ENCODE data around the gene CADPS.

Gene CADPS

DNA sequence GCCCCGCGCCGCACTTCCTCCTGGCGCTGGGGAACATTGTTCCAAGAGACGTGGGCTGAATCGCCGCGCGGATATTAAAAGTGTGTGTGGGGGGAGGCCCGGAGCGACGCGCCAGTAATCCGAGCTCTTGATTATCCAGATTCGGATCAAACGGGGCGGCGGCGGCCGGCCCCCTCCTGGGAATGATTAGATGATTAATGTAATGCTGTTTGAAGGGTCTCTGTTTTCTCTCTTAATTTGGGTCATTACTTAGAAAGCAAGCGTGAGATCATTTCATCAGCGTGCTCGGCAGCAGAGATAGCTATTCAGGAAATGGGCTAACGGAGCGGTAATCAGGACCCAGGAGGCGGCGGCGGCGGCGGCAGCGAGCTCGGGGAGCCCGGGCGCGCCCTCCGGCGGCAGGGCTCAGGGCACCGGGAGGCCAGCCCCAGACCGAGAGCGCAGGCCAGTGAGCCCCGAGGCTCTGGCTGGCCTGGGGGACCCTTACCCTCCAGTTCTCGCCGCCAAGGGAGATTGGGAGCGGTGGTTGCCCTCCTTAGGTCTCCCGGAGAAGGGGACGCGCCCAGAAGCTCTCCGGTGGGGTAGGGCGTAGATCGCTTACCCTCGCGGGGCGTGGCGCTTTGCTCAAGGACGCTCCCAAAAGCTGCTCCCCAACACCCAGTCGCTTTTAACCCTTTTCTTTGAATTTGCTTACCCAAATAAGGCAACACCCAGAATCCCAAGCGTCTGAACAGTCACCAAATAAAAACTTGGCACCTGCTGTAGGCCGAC is 506.3 kb downstream of the CADPS start:
- Histone ChIP-seq H3K4me1 (ENCODE audit: control insufficient read depth, insufficient read depth, low read length, poor library complexity, severe bottlenecking) (peaks cover 5% of the 10 kb centered on the region), H3K4me3 (ENCODE audit: extremely low read depth, insufficient read depth, low read length, poor library complexity, severe bottlenecking) (no peak overlapping the region), H3K9me3 (ENCODE audit: control insufficient read depth, low read length) (no peaks in the 10 kb centered on the region), H3K36me3 (ENCODE audit: control insufficient read depth, insufficient read depth, low read length) (no peaks in the 10 kb centered on the region), H3K27ac (ENCODE audit: low read depth, low read length, severe bottlenecking) (no peak overlapping the region)
- WGBS, 2 experiments (ENCODE audit: insufficient coverage in 2 of 2): 0 to 2% methylated on average over 51 to 53 of the region's 58 CpGs

DNA sequence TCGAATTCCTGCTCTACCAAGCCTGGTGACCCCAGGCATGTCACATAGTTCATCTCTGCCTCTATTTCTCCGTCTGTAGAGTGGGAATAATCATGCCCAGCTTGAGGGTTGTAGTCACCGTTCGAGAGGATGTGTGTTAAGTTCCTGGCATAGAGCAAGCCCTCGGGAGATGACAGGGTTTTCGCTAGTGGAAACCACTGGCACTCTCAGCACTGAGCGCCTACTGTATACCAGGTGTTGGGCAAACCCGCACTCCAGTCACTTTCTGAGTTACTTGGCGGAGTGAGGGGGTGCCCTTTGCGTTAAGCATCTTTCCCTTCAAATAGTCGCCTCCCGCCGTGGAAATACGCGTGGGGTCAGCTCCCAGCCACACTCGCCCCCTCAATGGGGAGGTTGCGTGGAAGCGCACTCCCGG is 506.9 kb downstream of the CADPS start:
- WGBS, 2 experiments (ENCODE audit: insufficient coverage in 2 of 2): 5 to 7% methylated on average over 9 to 17 of the region's 19 CpGs
- H3K4me3 ChIP-seq (ENCODE audit: extremely low read depth, insufficient read depth, low read length, poor library complexity, severe bottlenecking): no peak overlapping the region

DNA sequence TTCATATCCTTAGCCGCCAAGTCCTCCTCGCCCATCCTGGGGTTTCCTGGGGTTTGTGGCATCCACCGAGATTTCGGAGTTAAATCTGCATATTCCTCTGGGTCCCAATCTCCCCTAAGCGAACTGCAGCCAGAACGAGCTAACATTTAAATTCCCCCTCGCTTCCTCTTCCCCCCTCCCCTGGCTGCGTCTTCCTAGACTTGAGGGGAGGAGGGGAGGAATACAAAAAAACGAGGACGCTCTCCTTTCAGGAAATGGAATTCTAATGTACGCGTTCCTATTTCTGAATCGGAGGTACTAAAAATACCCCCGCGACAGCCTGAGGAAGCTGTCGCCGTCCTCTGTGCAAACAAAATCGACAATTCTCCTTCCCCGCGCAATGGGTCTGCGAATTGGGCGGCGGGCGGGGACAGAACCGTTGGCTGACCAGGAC is 507.4 kb downstream of the CADPS start:
- 1 to 2% methylated on average over 14 to 22 of the region's 25 CpGs for WGBS, 2 experiments (ENCODE audit: insufficient coverage in 2 of 2)
- no peaks in the 10 kb centered on the region for H3K36me3 ChIP-seq (ENCODE audit: control insufficient read depth, insufficient read depth, low read length)
- H3K9me3 ChIP-seq (ENCODE audit: control insufficient read depth, low read length): no peaks in the 10 kb centered on the region
- H3K4me1 ChIP-seq (ENCODE audit: control insufficient read depth, insufficient read depth, low read length, poor library complexity, severe bottlenecking): peaks cover 4% of the 10 kb centered on the region
- H3K27ac ChIP-seq (ENCODE audit: low read depth, low read length, severe bottlenecking): no peak overlapping the region
- no peak overlapping the region for H3K4me3 ChIP-seq (ENCODE audit: extremely low read depth, insufficient read depth, low read length, poor library complexity, severe bottlenecking)

More for the DNA sequence above, 506.9 kb downstream of the CADPS start:
- H3K36me3 ChIP-seq (ENCODE audit: control insufficient read depth, insufficient read depth, low read length): no peaks in the 10 kb centered on the region
- H3K9me3 ChIP-seq (ENCODE audit: control insufficient read depth, low read length): no peaks in the 10 kb centered on the region
- H3K4me1 ChIP-seq (ENCODE audit: control insufficient read depth, insufficient read depth, low read length, poor library complexity, severe bottlenecking): peaks cover 5% of the 10 kb centered on the region
- no peak overlapping the region for H3K27ac ChIP-seq (ENCODE audit: low read depth, low read length, severe bottlenecking)

DNA sequence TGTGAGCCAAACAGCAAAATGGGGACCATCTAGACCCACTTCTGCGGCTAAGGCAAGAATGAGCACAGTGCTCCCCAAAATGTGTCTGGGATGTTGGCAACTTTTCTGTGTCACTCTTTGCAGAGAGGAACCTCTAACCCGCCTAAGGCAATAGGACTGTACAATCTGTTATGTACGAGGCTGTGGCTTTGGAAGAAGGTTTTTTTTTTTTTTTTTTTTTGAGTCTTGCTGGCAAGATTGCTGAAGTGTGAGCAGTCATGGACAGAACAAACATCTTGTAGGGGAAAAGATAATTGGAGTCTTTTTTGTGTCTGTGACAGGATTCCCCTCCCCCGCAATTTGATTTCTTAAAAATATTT is 509.1 kb downstream of the CADPS start:
- WGBS, 2 experiments (ENCODE audit: insufficient coverage in 2 of 2): 50 to 66% methylated on average over 2 to 3 of the region's 4 CpGs
- H3K4me1 ChIP-seq (ENCODE audit: control insufficient read depth, insufficient read depth, low read length, poor library complexity, severe bottlenecking): peaks cover under 1% of the 10 kb centered on the region
- no peaks in the 10 kb centered on the region for H3K9me3 ChIP-seq (ENCODE audit: control insufficient read depth, low read length)
- no peaks in the 10 kb centered on the region for H3K36me3 ChIP-seq (ENCODE audit: control insufficient read depth, insufficient read depth, low read length)
- H3K4me3 ChIP-seq (ENCODE audit: extremely low read depth, insufficient read depth, low read length, poor library complexity, severe bottlenecking): no peak overlapping the region
- no peak overlapping the region for H3K27ac ChIP-seq (ENCODE audit: low read depth, low read length, severe bottlenecking)

DNA sequence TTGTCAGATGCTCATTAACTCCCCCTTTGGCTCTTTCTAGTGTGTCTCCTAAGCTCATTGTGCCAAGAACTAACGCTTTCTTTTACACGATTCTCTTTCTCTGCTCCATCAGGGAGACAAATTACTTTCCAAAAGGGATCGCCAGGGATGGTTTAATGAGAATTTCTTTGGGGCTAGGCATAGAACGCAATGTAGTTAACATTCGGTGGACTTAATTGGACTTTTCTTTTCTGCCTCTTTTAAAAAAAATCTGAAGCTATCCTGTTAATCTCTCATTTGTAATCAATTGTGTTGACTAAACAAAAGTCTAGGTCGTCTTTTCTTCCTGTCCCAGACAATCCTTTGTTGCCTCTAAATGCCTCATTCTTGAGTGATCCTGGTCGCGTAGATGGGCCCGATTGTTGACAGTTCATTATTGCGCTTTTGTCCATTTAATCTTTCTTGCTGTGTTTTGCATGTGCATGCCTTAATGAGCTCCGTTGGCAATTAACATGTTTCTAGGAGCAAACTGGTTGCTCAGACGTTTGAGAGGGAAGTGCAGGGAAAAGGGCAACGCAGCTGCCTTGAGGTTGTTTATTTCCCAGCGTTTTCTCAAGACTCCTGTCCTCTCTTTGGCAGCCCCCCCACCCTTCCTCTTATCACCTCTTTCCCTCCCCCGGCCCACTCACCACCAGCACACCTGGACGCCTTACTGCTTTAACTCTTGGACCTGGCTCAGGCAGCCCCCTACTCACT is 509.7 kb downstream of the CADPS start:
- Histone ChIP-seq H3K4me3 (ENCODE audit: extremely low read depth, insufficient read depth, low read length, poor library complexity, severe bottlenecking) (no peak overlapping the region), H3K9me3 (ENCODE audit: control insufficient read depth, low read length) (no peaks in the 10 kb centered on the region), H3K36me3 (ENCODE audit: control insufficient read depth, insufficient read depth, low read length) (no peaks in the 10 kb centered on the region), H3K27ac (ENCODE audit: low read depth, low read length, severe bottlenecking) (no peak overlapping the region), H3K4me1 (ENCODE audit: control insufficient read depth, insufficient read depth, low read length, poor library complexity, severe bottlenecking) (no peaks in the 10 kb centered on the region)
- WGBS, 2 experiments (ENCODE audit: insufficient coverage in 2 of 2): 12 to 15% methylated on average over 11 of the region's 16 CpGs

DNA sequence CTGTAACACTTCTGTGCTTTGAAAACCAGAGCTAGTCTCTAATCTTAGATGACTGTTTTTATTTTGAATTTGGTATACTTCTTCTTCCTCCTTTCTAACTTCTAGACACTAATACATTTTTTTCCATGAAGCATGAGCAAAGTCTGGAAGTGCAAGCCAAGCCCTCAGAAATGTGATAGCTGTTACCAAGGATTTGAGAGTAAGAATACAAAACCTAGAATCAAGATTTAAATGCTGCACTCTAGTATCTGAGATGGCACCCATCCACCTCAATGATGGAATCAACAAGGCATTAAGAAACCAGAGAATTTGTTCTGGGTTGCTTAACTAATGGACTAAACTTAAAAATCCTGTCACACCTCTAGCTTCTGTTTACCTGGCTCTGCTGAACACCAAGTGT is 511.0 kb downstream of the CADPS start:
- H3K27ac ChIP-seq (ENCODE audit: low read depth, low read length, severe bottlenecking): no peak overlapping the region
- no peaks in the 10 kb centered on the region for H3K9me3 ChIP-seq (ENCODE audit: control insufficient read depth, low read length)
- no peaks in the 10 kb centered on the region for H3K36me3 ChIP-seq (ENCODE audit: control insufficient read depth, insufficient read depth, low read length)
- H3K4me1 ChIP-seq (ENCODE audit: control insufficient read depth, insufficient read depth, low read length, poor library complexity, severe bottlenecking): no peaks in the 10 kb centered on the region
- no peak overlapping the region for H3K4me3 ChIP-seq (ENCODE audit: extremely low read depth, insufficient read depth, low read length, poor library complexity, severe bottlenecking)

DNA sequence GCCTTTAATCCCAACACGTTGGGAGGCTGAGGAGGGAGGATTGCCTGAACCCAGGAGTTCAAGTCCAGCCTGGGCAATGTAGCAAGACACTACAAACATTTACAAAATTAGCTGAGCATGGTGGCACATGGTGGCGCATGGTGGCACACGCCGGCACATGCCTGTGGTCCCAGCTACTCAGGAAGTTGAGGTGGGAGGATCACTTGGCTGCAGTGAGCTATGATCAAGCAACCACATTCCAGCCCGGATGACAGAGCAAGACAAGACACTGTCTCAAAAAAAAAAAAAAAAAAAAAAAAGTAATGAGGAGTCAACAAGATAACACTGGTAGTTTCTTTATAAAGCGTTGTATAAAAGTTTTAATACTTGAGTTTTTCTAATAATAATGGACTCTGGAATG is 511.9 kb downstream of the CADPS start:
- H3K4me1 ChIP-seq (ENCODE audit: control insufficient read depth, insufficient read depth, low read length, poor library complexity, severe bottlenecking): no peaks in the 10 kb centered on the region
- 86 to 100% methylated on average over 1 to 3 of the region's 6 CpGs for WGBS, 2 experiments (ENCODE audit: insufficient coverage in 2 of 2)
- H3K9me3 ChIP-seq (ENCODE audit: control insufficient read depth, low read length): no peaks in the 10 kb centered on the region
- no peaks in the 10 kb centered on the region for H3K36me3 ChIP-seq (ENCODE audit: control insufficient read depth, insufficient read depth, low read length)
- H3K4me3 ChIP-seq (ENCODE audit: extremely low read depth, insufficient read depth, low read length, poor library complexity, severe bottlenecking): no peak overlapping the region
- H3K27ac ChIP-seq (ENCODE audit: low read depth, low read length, severe bottlenecking): no peak overlapping the region

DNA sequence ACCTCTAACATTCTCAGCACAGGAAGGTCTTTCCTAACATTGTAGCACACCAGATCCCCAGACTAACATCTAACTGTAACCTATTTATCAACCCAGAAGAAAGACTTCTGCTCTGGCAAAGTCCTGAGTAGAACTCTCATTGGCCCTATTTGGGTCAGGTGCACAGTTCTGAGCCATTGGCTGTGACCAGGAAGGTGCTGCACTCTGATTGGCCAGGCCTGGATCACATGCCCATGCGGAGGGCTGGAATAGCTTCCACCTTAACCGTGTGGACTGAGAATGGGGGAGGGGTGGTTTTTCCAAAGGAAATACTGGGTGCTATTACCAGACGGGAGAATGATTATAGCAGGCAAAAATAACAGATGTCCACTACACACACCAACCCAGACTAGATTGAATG is 513.4 kb downstream of the CADPS start:
- H3K27ac ChIP-seq (ENCODE audit: low read depth, low read length, severe bottlenecking): no peak overlapping the region
- no CpG with 5 or more reads among the region's 3 CpGs for WGBS, 2 experiments (ENCODE audit: insufficient coverage in 2 of 2)
- H3K9me3 ChIP-seq (ENCODE audit: control insufficient read depth, low read length): no peaks in the 10 kb centered on the region
- no peaks in the 10 kb centered on the region for H3K4me1 ChIP-seq (ENCODE audit: control insufficient read depth, insufficient read depth, low read length, poor library complexity, severe bottlenecking)
- no peaks in the 10 kb centered on the region for H3K36me3 ChIP-seq (ENCODE audit: control insufficient read depth, insufficient read depth, low read length)
- no peak overlapping the region for H3K4me3 ChIP-seq (ENCODE audit: extremely low read depth, insufficient read depth, low read length, poor library complexity, severe bottlenecking)

DNA sequence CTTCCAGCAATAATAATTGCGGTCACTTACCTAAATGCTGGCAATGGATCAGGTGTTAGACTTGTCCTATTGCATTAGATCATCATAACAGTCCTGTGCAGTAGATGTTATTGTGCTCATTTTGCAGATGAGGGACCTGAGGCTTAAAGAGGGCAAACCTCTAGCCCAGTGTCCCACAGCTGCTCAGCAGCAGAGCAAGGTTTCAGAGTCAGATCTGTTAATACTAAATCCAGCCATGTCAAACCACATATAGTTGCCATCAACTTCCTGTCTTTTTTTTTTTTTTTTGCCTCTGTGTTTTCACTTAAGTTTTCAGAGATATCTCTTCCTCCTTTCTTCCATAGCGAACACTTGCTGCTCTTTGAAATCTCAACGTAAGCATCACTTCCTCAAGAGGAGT is 514.0 kb downstream of the CADPS start:
- 100% methylated on average over 1 of the region's 3 CpGs; no CpG with 5 or more reads in 1 of the 2 experiments for WGBS, 2 experiments (ENCODE audit: insufficient coverage in 2 of 2)
- H3K9me3 ChIP-seq (ENCODE audit: control insufficient read depth, low read length): no peaks in the 10 kb centered on the region
- no peaks in the 10 kb centered on the region for H3K36me3 ChIP-seq (ENCODE audit: control insufficient read depth, insufficient read depth, low read length)
- no peaks in the 10 kb centered on the region for H3K4me1 ChIP-seq (ENCODE audit: control insufficient read depth, insufficient read depth, low read length, poor library complexity, severe bottlenecking)
- H3K27ac ChIP-seq (ENCODE audit: low read depth, low read length, severe bottlenecking): no peak overlapping the region
- no peak overlapping the region for H3K4me3 ChIP-seq (ENCODE audit: extremely low read depth, insufficient read depth, low read length, poor library complexity, severe bottlenecking)

DNA sequence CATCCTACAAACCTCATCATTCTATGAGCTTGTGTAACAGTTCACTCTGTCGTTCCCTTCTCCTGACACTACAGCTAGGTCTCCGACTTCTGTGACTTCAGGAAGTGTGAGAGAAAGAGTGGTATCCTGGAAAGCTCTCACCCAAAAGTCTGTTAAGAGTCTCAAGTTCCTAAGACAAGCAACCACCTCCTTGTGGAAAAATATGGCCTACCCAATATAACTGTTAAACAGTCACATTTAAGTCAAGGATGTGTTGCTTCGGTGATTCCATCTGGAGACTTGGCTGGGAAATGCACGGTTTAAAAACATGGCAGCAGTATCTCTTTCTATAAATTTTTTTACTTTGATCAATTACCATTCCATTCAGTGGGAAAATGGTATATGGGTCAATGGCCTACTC is 515.7 kb downstream of the CADPS start:
- 94% methylated on average over 3 of the region's 4 CpGs; no CpG with 5 or more reads in 1 of the 2 experiments for WGBS, 2 experiments (ENCODE audit: insufficient coverage in 2 of 2)

DNA sequence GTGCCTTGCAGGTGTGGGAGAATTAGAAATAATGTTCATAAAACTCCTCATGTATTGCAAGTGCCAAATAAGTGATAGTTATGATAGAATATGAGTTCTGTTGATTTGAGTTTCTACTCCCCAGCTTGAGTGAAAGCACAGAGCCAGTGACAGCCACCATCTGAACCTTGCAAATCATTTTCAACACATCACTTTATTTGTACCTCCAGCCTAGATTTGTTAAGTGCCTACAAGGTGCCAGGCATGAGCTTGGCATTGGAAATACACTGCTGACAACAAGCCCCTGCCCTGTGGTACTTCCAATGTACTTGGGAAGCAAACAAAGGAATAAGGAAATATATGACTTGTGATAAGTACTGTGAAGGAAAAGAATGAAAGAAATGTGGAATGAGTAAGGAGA is 518.9 kb downstream of the CADPS start:
- Histone ChIP-seq H3K9me3 (ENCODE audit: control insufficient read depth, low read length) (no peaks in the 10 kb centered on the region), H3K36me3 (ENCODE audit: control insufficient read depth, insufficient read depth, low read length) (no peaks in the 10 kb centered on the region), H3K4me3 (ENCODE audit: extremely low read depth, insufficient read depth, low read length, poor library complexity, severe bottlenecking) (no peak overlapping the region), H3K4me1 (ENCODE audit: control insufficient read depth, insufficient read depth, low read length, poor library complexity, severe bottlenecking) (no peaks in the 10 kb centered on the region), H3K27ac (ENCODE audit: low read depth, low read length, severe bottlenecking) (no peak overlapping the region)

More for the DNA sequence above, 515.7 kb downstream of the CADPS start:
- no peak overlapping the region for H3K27ac ChIP-seq (ENCODE audit: low read depth, low read length, severe bottlenecking)
- H3K4me1 ChIP-seq (ENCODE audit: control insufficient read depth, insufficient read depth, low read length, poor library complexity, severe bottlenecking): no peaks in the 10 kb centered on the region
- H3K4me3 ChIP-seq (ENCODE audit: extremely low read depth, insufficient read depth, low read length, poor library complexity, severe bottlenecking): no peak overlapping the region
- H3K36me3 ChIP-seq (ENCODE audit: control insufficient read depth, insufficient read depth, low read length): no peaks in the 10 kb centered on the region
- H3K9me3 ChIP-seq (ENCODE audit: control insufficient read depth, low read length): no peaks in the 10 kb centered on the region

Measured in mesodermal cell (in vitro differentiated cells).